GM21526 (cell line): Measurements from ENCODE around the gene STAT1.
"Not testable (repeated sequence)": the region's sequence is repeated elsewhere in the genome, so short reads cannot be mapped to it uniquely, and the experiment has no call there.

Source experiments
- ATAC-seq: cut with Tn5 transposase; IDR thresholded peaks from one replicate; pipeline ENCODE4 v1.9.1; 2021; ENCODE audit warnings: moderate library complexity; ENCODE audit not compliant: unreplicated experiment, low FRiP score

The STAT1 gene

DNA sequence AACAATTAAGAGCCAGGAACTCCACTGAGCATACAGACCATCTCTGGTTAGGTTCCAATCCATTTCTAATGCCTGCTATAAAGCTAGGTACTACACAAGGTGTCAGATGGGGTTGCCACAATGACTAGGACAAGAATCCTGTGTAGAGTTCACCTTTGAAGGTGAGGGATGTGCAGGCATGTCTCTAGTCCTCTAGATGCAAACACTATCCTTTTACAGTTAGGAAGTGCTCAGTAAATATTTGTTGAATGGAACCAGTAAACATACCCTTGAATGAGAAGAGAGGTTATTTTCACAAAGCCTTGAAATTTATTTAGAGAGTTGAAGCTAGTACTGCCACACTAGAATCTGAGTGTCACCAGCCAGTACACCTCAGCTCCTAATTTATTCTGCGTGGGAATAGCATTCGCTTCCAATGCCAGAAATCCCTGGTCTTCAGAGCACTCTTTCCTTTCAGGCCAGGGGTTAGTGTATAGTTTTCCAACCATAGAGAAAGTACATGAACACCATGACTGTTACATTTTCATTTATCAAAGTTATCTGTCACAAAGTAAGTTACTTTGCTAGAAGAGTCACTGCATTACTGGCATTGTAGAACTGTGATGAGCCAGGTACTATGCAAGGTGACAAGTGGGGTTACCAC lies 48.3 kb downstream of the STAT1 start:
- no peak for ATAC-seq

DNA sequence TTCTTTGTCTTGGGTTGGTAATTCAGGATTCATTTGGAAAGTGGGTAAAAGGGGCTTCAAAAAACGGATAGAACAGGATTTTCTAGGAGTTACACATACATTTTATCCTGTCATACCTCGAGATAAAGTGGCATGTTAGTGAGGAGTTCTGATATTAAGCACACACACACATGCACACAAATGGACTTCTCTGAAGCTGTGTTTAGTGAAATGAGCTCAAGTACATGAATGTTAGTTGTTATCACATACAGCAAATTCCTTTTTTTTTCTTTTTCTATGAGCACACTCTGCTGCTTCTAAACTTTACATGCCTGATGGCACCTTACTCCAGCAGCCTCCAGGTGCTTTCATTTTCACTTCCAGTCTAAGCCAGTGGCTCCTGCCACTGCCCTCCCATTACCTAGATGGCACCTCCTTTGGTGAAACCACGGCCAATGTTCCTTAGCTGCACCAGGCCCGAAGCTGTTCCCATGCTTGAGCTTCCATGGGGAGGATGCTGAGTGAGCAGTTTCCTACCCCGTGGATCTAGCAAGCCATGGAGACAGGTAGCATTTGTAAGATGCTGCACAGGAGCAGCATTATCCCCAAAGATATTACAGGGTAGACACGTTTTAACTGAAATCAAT lies 49.7 kb downstream of the STAT1 start:
- ATAC-seq = no peak

DNA sequence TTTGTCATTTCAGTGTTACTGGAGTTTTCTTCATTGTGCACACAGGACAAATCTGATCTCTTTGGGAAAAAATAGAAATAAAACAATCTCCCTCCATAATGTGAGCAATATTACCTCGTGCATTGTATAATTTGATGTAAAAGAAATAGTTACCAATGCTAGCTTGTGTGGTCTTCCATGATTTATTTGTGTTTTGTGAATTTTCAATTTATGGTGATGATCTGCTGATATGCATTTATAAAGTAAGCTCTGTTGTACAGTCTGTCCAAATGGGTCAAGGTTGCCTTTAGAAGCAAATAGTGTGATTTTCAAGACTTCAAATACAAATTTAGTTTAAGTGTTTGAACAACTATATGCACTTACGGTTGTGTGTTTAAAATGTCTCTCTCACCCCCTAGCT lies 50.9 kb downstream of the STAT1 start:
- no peak for ATAC-seq

DNA sequence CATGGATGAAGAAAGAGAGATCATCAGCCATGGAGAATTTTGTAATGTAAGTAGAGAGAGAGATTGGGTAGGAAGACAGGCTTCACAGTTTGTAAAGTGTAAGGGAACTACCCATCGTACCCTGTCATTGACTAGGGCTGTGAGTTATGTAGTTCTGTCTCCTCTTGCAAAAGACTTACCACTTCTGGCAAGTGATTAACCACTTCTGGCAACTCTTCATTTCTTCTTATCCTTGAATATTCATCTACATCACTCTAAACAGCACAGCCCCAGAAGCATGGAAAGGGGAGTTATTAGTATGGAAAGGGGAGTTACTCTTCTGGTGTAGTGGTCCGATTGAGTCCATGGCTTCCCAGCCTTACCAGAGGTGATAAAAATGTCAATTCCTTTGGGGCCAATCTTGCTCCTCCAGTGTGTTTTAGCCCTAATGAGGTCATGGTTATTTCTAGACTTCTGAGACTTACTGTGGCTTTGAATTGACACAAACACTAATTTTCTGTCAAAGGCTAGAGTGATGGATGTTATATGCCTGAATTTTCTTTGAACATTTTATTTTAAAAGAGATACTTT lies 52.0 kb downstream of the STAT1 start:
- ATAC-seq = no peak

DNA sequence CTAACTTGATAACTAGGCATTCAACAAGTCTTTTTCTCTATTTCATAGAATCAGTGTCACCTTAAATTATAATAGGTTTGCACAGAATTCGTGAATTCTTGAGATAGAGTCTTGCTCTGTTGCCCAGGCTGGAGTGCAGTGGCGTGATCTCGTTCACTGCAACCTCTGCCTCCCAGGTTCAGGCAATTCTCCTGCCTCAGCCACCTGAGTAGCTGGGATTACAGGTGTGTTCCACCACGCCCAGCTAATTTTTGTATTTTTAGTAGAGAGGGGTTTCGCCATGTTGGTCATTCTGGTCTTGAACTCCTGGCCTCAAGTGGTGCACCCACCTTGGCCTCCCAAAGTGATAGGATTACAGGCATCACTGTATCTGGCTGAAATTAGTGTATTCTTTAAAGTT lies 52.9 kb downstream of the STAT1 start:
- not testable (repeated sequence) for ATAC-seq

DNA sequence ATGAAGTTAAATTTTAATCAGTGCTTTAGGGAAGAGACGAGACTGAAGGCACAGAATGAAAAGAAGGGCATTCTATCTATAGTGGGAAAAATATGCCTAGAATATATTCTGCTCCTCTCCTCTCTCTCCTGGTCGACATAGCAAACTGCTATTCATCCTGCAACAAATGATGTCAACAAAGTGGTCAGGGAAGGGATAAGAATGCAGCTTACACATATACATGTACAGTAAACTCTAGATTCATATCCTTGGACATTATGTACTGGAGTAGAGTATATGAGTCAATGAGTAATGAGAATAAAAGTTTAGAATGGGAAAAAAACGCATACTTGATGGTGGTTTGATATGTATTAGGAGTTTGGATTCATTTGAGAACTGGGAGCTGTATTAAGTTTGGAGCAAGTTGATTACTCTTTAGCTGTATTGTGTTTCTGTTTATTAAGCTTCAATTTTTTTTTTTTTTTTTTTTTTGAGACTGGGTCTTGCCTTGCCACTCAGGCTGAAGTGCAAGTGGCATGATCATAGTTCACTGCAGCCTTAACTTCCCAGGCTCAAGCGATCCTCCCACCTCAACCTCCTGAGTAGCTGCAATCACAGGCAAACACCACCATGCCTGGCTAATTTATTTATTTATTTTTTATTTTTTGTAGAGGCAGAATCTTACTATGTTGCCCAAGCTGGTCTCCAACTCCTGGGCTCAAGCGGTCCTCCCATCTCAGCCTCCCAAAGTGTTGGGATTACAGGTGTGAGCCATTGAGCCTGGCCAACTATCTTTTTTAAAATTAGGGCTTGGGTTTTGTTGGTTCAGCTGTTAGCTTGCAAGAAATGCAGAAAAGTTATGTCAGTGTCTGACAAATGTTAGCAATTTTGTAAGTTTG lies 53.8 kb downstream of the STAT1 start:
- no peak for ATAC-seq

DNA sequence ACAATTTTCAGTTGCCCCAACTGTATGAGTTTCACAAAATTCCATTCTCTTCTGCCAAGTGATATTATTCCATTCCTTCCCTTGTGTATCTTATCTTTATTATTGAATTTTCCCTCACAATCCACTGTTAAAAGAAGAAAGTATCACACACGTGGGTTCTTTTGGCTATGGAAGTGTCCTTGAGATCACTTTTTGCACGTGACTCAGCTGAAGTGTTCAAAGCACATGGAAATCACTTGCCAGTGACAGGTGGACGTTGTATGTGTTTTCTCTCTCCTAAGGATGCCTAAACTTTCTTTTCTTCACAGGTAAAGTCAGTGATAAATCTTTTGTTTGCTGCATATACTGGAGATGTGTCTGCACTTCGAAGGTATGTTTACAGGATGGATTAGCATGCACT lies 60.7 kb downstream of the STAT1 start:
- no peak for ATAC-seq

DNA sequence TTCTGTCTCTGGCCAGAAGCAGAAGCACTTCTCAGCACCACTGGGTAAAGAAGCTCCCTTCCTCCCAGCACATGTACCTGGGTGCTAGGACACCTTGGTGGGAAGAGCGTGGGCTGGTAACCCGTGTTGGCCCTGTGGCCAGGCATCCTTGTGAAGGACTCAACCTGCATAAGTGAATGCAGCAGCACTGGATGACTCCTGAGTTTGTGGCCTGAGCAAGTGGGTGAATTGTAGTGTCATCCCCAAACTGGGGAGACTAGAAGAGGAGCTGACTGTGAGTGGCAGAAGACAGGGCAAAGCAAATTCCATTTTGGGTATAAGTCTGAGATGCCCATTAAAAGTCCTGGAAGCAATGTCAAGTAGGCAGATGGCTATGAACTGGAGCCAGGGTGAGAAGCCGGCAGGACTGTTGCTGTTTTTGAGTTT lies 63.4 kb downstream of the STAT1 start:
- no peak for ATAC-seq

DNA sequence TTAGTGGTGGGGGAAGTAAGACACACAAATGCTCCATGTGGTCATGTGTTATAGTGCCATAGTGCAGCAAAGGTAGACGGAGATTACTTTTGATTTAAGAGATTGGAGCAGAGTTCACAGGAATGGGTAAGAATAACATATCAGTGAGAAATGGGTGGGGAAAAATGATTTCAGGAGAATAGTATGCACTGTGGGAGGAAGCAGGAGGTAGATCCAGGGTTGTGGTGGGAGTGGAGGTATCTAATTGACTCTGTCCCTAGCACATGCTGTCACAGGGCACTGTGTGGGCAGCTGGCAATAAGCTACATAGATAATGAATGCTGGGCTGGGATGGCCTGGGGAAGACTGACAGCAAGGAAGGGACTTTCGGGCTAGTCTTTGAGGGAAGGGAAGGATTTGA lies 65.3 kb downstream of the STAT1 start:
- no peak for ATAC-seq

DNA sequence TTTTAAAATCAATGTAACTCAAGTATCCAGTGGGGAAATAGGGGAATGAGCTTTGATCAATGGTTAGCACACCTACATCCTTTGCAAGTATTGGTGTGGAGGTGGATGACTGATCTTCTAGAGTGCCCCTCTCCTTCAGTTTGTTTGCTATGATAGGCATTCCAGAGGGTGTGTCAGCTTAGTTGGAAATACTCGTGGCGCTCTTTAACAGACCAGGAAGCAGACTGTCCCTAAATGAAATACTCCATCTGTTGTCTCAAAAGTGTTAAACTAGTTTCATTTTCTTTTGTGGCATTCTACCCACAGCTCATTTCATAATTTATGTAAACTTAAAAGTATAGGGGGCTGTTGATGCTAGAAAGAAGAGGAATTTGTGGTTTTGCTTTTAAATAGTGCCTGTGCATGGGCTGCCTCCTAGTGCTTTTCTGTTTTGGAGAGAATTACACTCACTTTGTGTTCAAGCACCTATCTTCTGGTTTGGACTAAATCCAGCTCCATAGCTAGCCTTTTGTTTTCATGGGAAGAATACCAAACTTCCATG lies 66.2 kb downstream of the STAT1 start:
- ATAC-seq = peak; percentile 54

DNA sequence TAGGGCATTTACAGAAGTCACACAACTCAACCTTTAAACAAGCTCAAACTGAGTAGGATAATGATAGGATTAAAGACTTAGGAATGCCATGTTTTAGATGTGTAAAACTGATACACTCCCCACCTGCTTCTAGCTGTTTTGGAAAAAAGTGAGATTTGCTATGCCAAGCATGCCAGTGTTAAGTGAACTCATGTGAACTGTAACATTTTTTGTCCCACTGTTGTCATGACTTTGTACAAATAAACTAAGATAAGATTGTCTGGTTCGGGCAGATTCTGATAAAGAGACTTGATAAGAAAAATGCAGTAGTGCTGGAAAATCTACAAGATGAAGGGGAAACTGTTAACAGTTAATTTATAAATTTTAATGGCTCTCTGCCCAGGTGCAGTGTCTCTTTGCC lies 66.8 kb downstream of the STAT1 start:
- no peak for ATAC-seq

DNA sequence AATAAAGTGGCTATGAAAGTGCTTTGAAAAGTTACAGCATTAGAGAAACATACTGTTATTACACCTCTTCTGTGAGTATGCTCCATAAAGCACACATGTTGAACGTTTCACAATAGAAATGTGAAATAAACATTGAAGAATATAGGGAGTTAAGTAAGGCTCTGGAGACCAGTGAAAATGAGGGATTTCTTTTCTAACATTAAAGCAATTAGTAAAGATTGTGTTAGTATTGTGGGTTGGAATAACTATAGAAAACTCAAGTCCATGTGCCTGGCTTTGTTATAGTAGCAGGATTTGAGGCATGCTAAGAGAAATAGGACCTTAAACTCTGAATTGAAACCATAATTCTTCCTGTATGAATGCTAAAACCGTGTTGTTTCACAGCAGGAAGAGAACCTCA lies 70.3 kb downstream of the STAT1 start:
- ATAC-seq = no peak

DNA sequence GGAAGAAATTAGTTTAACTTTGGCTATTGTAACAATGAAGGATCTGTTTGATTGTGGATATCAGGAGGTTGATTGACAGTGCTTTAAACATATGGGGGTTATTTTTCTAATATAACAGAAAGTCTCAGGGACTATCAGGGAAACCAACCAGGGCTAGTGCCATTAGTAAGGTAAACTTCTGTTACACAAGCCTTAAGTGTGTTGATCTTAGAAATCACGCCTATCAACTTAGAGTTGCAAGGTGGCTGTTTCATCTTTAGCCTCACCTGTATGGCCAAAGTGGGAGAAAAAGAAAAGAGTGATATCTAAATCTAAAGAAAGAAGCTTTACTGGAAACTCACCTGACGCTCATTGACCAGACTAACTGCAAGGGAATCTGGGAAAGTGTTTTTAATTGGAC lies 71.3 kb downstream of the STAT1 start:
- no peak for ATAC-seq

DNA sequence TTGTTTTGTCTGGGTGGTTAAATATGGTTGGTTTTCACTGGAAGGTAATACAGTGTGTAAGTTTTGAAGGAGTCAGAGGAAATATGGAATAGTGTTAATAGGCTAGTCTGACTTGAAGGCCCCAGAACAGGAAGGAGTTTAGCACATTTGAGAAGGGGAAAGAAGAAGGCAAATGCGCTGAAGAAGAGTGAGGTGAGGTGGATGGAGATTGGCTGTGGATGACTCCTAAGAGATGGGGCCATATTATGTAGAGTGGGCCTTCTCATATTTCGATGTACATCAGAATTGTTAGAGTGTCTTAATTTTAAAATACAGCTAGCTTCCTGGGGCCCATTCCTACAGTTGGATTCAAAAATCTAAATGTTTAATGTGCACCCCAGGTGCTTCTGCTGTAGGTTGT lies 72.4 kb downstream of the STAT1 start:
- ATAC-seq = no peak

DNA sequence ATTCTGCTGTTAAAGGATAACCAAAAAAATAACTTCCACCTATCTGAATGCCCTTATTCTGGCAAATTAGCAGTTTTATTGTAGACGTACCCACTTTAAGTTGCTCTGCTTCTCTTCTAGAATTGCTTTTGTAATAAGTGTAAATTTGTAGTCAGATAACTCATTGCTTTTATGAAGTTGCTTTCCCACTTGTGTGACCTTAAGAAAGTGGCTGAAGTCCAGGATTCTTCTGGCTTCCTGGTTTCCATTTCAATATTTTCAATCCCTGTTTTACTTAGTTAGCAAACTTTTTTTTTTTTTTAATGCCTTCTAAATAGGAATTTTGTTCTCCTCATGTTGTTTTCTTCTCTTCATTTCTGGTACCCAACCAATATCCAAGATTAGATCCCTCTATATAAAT lies 73.5 kb downstream of the STAT1 start:
- no peak for ATAC-seq

DNA sequence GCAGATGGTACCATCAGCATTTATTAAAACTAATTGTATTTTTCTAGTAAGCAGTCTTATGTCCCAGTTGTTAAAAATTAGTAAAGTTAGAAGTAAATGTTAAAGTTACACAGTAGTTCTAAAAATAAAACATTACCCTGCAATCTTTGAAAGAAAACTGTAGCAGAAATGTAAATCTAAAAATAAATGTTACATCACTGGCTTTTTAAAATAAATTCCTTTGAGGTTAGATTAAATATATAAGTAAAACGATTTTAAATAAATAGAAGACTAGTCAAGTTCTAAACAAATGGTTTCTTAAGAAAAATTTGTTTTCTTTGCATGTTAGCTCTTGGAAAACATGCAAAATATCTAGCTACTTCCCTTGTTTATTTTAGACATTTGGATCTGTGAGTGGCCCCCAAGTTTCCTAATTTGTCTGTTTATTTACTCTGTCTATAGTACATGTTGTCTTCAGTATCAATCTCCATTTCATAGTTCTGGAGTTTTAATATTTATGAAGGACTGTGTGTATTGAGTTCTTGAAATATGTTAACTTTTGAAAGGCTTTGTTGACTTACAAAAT lies 75.1 kb downstream of the STAT1 start:
- ATAC-seq = no peak

DNA sequence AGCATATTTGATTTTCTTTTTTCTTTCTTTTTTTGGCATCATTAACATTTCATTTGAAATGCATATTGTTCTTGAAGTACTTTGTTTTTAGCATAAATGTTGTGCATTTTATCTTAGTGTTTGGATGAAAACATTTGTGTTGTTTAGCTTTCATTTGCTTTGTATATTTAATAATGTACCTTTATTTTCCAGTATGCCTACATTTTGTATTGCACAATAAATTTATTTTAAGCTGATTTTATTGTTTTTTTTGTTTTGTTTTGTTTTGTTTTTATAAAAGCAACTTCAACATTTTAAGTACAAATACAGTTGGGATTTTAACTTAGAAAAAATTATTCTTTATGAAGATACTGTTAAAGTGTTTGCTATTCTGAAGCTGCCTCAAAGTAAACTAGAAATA lies 78.9 kb downstream of the STAT1 start:
- no peak for ATAC-seq

DNA sequence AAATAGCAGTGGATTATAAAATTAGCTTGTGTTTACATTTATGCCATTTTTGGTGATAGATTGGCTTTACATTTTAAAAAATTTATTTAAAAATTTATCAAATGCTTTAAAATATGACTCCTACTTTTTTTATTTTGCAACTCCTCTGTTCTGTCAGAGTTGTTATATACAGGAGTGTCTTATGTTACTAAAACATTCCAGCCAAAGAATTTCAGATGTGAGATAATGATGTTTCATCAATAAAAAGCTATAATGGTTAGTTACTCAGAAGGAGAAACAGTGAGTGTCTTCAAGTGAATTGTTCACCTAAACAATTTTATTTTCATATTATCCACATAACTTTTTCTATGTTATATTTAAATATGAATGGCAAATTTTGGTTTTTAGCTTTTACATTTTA lies 80.6 kb downstream of the STAT1 start:
- ATAC-seq = no peak

DNA sequence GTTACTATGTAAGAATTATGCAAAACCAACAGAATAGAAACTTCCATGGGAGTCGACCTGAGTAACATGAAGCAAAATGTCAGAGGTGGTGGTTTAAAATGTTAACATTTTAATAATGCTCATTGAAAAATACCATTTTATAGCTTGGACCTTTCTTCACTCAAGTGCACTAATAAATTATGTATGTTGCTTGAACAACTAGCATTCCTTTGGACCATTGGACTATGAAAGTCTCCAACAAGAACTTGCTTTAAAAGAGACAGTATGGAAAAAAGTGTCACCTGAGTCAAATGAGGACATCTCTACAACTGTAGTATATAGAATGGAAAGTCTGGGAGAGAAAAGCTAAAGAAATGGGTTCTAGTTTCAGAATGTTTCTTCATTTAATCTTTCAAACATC lies 81.5 kb downstream of the STAT1 start:
- no peak for ATAC-seq

DNA sequence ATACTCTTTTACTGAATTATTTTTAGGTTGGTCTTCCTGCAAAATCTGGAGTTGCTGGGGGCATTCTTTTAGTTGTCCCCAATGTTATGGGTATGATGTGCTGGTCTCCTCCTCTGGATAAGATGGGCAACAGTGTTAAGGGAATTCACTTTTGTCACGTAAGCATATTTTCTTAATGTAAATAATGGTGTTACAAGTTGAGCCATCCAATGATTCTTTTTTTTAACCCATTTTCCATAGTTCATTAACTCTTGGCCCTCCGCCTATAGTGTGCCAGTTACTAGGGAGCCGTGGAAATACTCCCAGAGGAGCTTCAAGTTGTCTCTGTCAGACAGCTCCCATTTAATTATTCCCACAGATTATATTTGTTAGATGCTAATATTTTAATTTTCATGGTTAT lies 83.6 kb downstream of the STAT1 start:
- no peak for ATAC-seq

DNA sequence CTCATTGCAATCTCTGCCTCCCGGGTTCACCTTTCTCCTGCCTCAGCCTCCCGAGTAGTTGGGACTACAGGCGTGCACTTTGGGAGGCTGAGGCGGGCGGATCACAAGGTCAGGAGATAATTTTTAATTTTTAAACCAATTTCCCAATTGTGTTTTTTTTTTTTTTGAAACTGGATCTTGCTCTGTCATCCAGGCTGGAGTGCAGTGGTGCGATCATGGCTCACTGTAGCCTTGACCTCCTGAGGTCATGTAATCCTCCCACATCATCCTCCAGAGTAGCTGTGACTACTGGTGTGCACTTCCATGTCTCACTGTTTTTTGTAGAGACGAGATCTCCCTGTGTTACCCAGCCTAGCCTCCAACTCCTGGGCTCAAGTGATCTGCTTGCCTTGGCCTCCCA lies 84.1 kb downstream of the STAT1 start:
- ATAC-seq = no peak
